Neural progenitor cell (in vitro differentiated cells): ENCODE results near the gene PLAC8. TPM values are rescaled to one million over a fixed set of nuclear protein-coding genes. Genes with fewer than 3 reads are reported as not detected.

Experiments
- DNase-seq: peaks from one replicate; pipeline ENCODE4 v3.0.0-alpha.2; 2016; ENCODE audit warnings: low spot score
- H2AFZ ChIP-seq: fragments of 200-600 bp; sonication (generic); replicated peaks from 2 replicates; pipeline ENCODE4 v1.6.1; 2016; ENCODE audit warnings: antibody characterized with exemption
- H3F3A ChIP-seq: fragments of 200-600 bp; sonication (generic); 2 replicates; pipeline ENCODE4 v1.6.1; 2016; ENCODE audit warnings: antibody characterized with exemption, low read depth
- H3K27ac ChIP-seq: fragments of 200-600 bp; sonication (generic); 2 replicates; pipeline ENCODE4 v1.5.1; 2016; ENCODE audit warnings: mild to moderate bottlenecking
- H3K27me3 ChIP-seq: fragments of 200-600 bp; sonication (generic); 2 replicates; pipeline ENCODE4 v1.6.1; 2016; ENCODE audit warnings: mild to moderate bottlenecking, moderate library complexity
- H3K36me3 ChIP-seq: fragments of 200-600 bp; sonication (generic); 2 replicates; pipeline ENCODE4 v1.5.1; 2016
- H3K4me1 ChIP-seq: fragments of 200-600 bp; sonication (generic); 2 replicates; pipeline ENCODE4 v1.6.1; 2016; ENCODE audit warnings: mixed run types
- H3K4me2 ChIP-seq: fragments of 200-600 bp; sonication (generic); 2 replicates; pipeline ENCODE4 v1.6.1; 2016
- H3K4me3 ChIP-seq: fragments of 200-600 bp; sonication (generic); 2 replicates; pipeline ENCODE4 v1.5.1; 2016
- H3K79me2 ChIP-seq: fragments of 200-600 bp; sonication (generic); 2 replicates; pipeline ENCODE4 v1.6.1; 2016; ENCODE audit warnings: low read depth
- H3K9ac ChIP-seq: fragments of 200-600 bp; sonication (generic); 2 replicates; pipeline ENCODE4 v1.6.1; 2016
- H3K9me3 ChIP-seq: fragments of 200-600 bp; sonication (generic); 2 replicates; pipeline ENCODE4 v1.5.1; 2016; ENCODE audit warnings: low read depth
- H4K20me1 ChIP-seq: fragments of 200-600 bp; sonication (generic); 2 replicates; pipeline ENCODE4 v1.6.1; 2016; ENCODE audit warnings: low read depth
- H3K27ac Mint-ChIP-seq: 3 replicates; pipeline ENCODE4 v1.8.0; 2021; ENCODE audit warnings: mixed read lengths
- H3K27me3 Mint-ChIP-seq: 2 replicates; pipeline ENCODE4 v1.8.0; 2022; ENCODE audit warnings: low read depth, mild to moderate bottlenecking, inconsistent platforms, moderate library complexity, mixed read lengths; ENCODE audit not compliant: insufficient read depth
- H3K36me3 Mint-ChIP-seq: 3 replicates; pipeline ENCODE4 v1.8.0; 2021; ENCODE audit warnings: mixed read lengths
- H3K4me1 Mint-ChIP-seq: 3 replicates; pipeline ENCODE4 v1.8.0; 2021; ENCODE audit warnings: mixed read lengths
- H3K4me3 Mint-ChIP-seq: 3 replicates; pipeline ENCODE4 v1.8.0; 2021; ENCODE audit warnings: mild to moderate bottlenecking, moderate library complexity, mixed read lengths
- H3K9me3 Mint-ChIP-seq: 3 replicates; pipeline ENCODE4 v1.8.0; 2020; ENCODE audit warnings: mixed read lengths
- EZH2 ChIP-seq: fragments of 200-600 bp; sonication (generic); IDR thresholded peaks from 2 replicates; pipeline ENCODE4 v1.6.1; 2017; ENCODE audit warnings: antibody characterized with exemption, mild to moderate bottlenecking, moderate library complexity
- EZH2phosphoT487 ChIP-seq: fragments of 200-600 bp; sonication (generic); IDR thresholded peaks from 2 replicates; pipeline ENCODE4 v1.6.1; 2017; ENCODE audit warnings: antibody characterized with exemption
- total RNA-seq: library from RNA; depleted of rRNA; stranded (reverse); fragments of >200 nt; gene quantifications from 2 replicates; pipeline ENCODE4 v1.2.3, GENCODE V29; 2015; ENCODE audit warnings: low replicate concordance
- TF ChIP-seq, protein P1 (sequence below): fragments of 200-600 bp; sonication (generic); IDR thresholded peaks from 2 replicates; pipeline ENCODE4 v1.5.1; 2017; ENCODE audit warnings: antibody characterized with exemption, mild to moderate bottlenecking

Gene PLAC8
- total RNA-seq, 1 donor from 2014 or later: 0.15 TPM

GRCh38 chr4:83151651-83152050 lies 37.1 kb upstream of the PLAC8 start:
- Histone ChIP-seq H2AFZ (no peak overlapping the region), H3K27ac (no peak overlapping the region), H3K79me2 (no peaks in the 10 kb centered on the region), H3K9me3 (no peaks in the 10 kb centered on the region), H3K9ac (no peak overlapping the region), H3K36me3 (no peaks in the 10 kb centered on the region), H3K27me3 (no peaks in the 10 kb centered on the region), H3K4me1 (no peaks in the 10 kb centered on the region), H3K4me2 (no peak overlapping the region), H3K4me3 (no peak overlapping the region), H4K20me1 (no peaks in the 10 kb centered on the region), H3F3A (no peaks in the 10 kb centered on the region)
- Mint-ChIP-seq H3K4me1 (no peaks in the 10 kb centered on the region), H3K27ac (no peak overlapping the region), H3K36me3 (no peaks in the 10 kb centered on the region), H3K9me3 (no peaks in the 10 kb centered on the region), H3K4me3 (no peak overlapping the region), H3K27me3 (no peaks in the 10 kb centered on the region)
- TF ChIP-seq, protein P1, sequence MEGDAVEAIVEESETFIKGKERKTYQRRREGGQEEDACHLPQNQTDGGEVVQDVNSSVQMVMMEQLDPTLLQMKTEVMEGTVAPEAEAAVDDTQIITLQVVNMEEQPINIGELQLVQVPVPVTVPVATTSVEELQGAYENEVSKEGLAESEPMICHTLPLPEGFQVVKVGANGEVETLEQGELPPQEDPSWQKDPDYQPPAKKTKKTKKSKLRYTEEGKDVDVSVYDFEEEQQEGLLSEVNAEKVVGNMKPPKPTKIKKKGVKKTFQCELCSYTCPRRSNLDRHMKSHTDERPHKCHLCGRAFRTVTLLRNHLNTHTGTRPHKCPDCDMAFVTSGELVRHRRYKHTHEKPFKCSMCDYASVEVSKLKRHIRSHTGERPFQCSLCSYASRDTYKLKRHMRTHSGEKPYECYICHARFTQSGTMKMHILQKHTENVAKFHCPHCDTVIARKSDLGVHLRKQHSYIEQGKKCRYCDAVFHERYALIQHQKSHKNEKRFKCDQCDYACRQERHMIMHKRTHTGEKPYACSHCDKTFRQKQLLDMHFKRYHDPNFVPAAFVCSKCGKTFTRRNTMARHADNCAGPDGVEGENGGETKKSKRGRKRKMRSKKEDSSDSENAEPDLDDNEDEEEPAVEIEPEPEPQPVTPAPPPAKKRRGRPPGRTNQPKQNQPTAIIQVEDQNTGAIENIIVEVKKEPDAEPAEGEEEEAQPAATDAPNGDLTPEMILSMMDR: no peak
- TF ChIP-seq EZH2: no peak
- TF ChIP-seq EZH2phosphoT487: no peak
- DNase-seq: no peak

- Histone ChIP-seq H3K4me2 (no peak overlapping the region), H3K79me2 (no peaks in the 10 kb centered on the region), H3K9ac (no peak overlapping the region), H3K27ac (no peak overlapping the region), H4K20me1 (no peaks in the 10 kb centered on the region), H3K9me3 (no peaks in the 10 kb centered on the region), H3F3A (no peaks in the 10 kb centered on the region), H3K36me3 (no peaks in the 10 kb centered on the region), H3K27me3 (no peaks in the 10 kb centered on the region), H2AFZ (no peak overlapping the region), H3K4me1 (no peaks in the 10 kb centered on the region), H3K4me3 (no peak overlapping the region)
- TF ChIP-seq EZH2phosphoT487 (no peak), EZH2 (no peak)
- TF ChIP-seq, protein P1: no peak
- H3K27ac Mint-ChIP-seq: no peak overlapping the region
- no peak overlapping the region for H3K4me3 Mint-ChIP-seq
- H3K9me3 Mint-ChIP-seq: no peaks in the 10 kb centered on the region
- DNase-seq: no peak
- H3K36me3 Mint-ChIP-seq: no peaks in the 10 kb centered on the region
- H3K27me3 Mint-ChIP-seq: no peaks in the 10 kb centered on the region
- H3K4me1 Mint-ChIP-seq: no peaks in the 10 kb centered on the region
Measured at GRCh38 chr4:83150653-83151330, 36.3 kb upstream of the PLAC8 start.

- H3K27ac ChIP-seq: no peak overlapping the region
- no peaks in the 10 kb centered on the region for H3K36me3 ChIP-seq
- no peak overlapping the region for H3K9ac ChIP-seq
- no peak overlapping the region for H2AFZ ChIP-seq
- H3K4me2 ChIP-seq: no peak overlapping the region
- DNase-seq: no peak
- H3K4me3 Mint-ChIP-seq: no peak overlapping the region
- no peaks in the 10 kb centered on the region for H3K27me3 Mint-ChIP-seq
- no peaks in the 10 kb centered on the region for H4K20me1 ChIP-seq
- TF ChIP-seq, protein P1: no peak
- TF ChIP-seq EZH2phosphoT487: no peak
- TF ChIP-seq EZH2: no peak
- H3K9me3 Mint-ChIP-seq: no peaks in the 10 kb centered on the region
- no peak overlapping the region for H3K4me3 ChIP-seq
- H3K36me3 Mint-ChIP-seq: no peaks in the 10 kb centered on the region
- H3F3A ChIP-seq: no peaks in the 10 kb centered on the region
- no peaks in the 10 kb centered on the region for H3K9me3 ChIP-seq
- no peaks in the 10 kb centered on the region for H3K27me3 ChIP-seq
- H3K4me1 Mint-ChIP-seq: no peaks in the 10 kb centered on the region
- H3K27ac Mint-ChIP-seq: no peak overlapping the region
- no peaks in the 10 kb centered on the region for H3K4me1 ChIP-seq
- H3K79me2 ChIP-seq: no peaks in the 10 kb centered on the region
Measured at GRCh38 chr4:83149865-83150652, 35.5 kb upstream of the PLAC8 start.
